K562 (cell line): ENCODE results near the gene ZNF582. TPM values are rescaled to one million over a fixed set of nuclear protein-coding genes. Genes with fewer than 3 reads are reported as not detected.
A peak's percentile ranks its signal among the peaks of the same experiment; 100 is the strongest.

Experiments
- BCL6 ChIP-seq: fragments of 250-450 bp; sonication (Bioruptor Pico); IDR thresholded peaks from 2 replicates; pipeline ENCODE4 v1.4.0; 2020
- CHAMP1 ChIP-seq: fragments of 450-650 bp; IDR thresholded peaks from 2 replicates; pipeline ENCODE4 v1.6.1; 2016; ENCODE audit warnings: mild to moderate bottlenecking
- ELF1 ChIP-seq: fragments of 200-800 bp; sonication (Bioruptor generic); IDR thresholded peaks from 2 replicates; pipeline ENCODE4 v1.6.1; 2016; ENCODE audit warnings: missing genetic modification characterization, missing compliant biosample characterization
- ELK1 ChIP-seq: sonication (generic); formaldehyde crosslinking; IDR thresholded peaks from 2 replicates; pipeline ENCODE4 v1.8.1; 2022; ENCODE audit warnings: missing genetic modification reagents
- ESRRB ChIP-seq: fragments of 250-450 bp; sonication (Bioruptor Pico); IDR thresholded peaks from 2 replicates; pipeline ENCODE4 v1.5.0; 2020; ENCODE audit warnings: mild to moderate bottlenecking, moderate library complexity, borderline replicate concordance
- IRF9 ChIP-seq: fragments of 450-650 bp; IDR thresholded peaks from 2 replicates; pipeline ENCODE4 v1.6.1; 2016; ENCODE audit warnings: missing biosample characterization, missing genetic modification characterization
- L3MBTL2 ChIP-seq: fragments of 450-650 bp; IDR thresholded peaks from 2 replicates; pipeline ENCODE4 v1.6.1; 2016; ENCODE audit warnings: mild to moderate bottlenecking, moderate library complexity
- MBD2 ChIP-seq: sonication (generic); IDR thresholded peaks from 2 replicates; pipeline ENCODE4 v1.6.1; 2016; ENCODE audit warnings: low read depth, borderline replicate concordance
- MEF2A ChIP-seq: IDR thresholded peaks from 2 replicates; pipeline ENCODE4 v1.6.1; 2011; ENCODE audit warnings: low read depth, mild to moderate bottlenecking, low read length, moderate library complexity; ENCODE audit not compliant: control insufficient read depth
- NR3C1 ChIP-seq: sonication (generic); formaldehyde crosslinking; IDR thresholded peaks from 2 replicates; pipeline ENCODE4 v1.8.1; 2022; ENCODE audit warnings: missing genetic modification reagents
- PHB2 ChIP-seq: fragments of 450-650 bp; IDR thresholded peaks from 2 replicates; pipeline ENCODE4 v1.6.1; 2017; ENCODE audit warnings: low read depth
- POLR2H ChIP-seq: IDR thresholded peaks from 2 replicates; pipeline ENCODE4 v1.6.1; 2016; ENCODE audit warnings: missing genetic modification characterization, low read depth, mild to moderate bottlenecking, control low read depth, missing compliant biosample characterization, moderate library complexity
- RB1 ChIP-seq: fragments of 450-650 bp; IDR thresholded peaks from 2 replicates; pipeline ENCODE4 v1.6.1; 2017; ENCODE audit warnings: low read depth, mild to moderate bottlenecking
- RBM17 ChIP-seq: fragments of 200-400 bp; formaldehyde crosslinking; IDR thresholded peaks from 2 replicates; pipeline ENCODE4 v1.6.1; 2017; ENCODE audit warnings: low read depth, mild to moderate bottlenecking, low read length, borderline replicate concordance
- TAF15 ChIP-seq: fragments of 200-400 bp; formaldehyde crosslinking; IDR thresholded peaks from 2 replicates; pipeline ENCODE4 v1.6.1; 2017; ENCODE audit warnings: mild to moderate bottlenecking, low read depth, low read length, moderate library complexity
- TARDBP ChIP-seq: fragments of 450-650 bp; IDR thresholded peaks from 2 replicates; pipeline ENCODE4 v1.6.1; 2016
- THRAP3 ChIP-seq: fragments of 450-650 bp; IDR thresholded peaks from 2 replicates; pipeline ENCODE4 v1.6.1; 2016; ENCODE audit warnings: mild to moderate bottlenecking, inconsistent platforms, borderline replicate concordance
- U2AF1 ChIP-seq: fragments of 200-400 bp; formaldehyde crosslinking; optimal IDR thresholded peaks from 2 replicates; pipeline ENCODE3; 2017; ENCODE audit warnings: mild to moderate bottlenecking, low read depth, low read length, moderate library complexity
- ZC3H8 ChIP-seq: fragments of 450-650 bp; IDR thresholded peaks from 2 replicates; pipeline ENCODE4 v1.6.1; 2017
- ZFP30 ChIP-seq: fragments of 250-450 bp; sonication (Bioruptor Pico); IDR thresholded peaks from 2 replicates; pipeline ENCODE4 v1.8.0; 2022; ENCODE audit warnings: moderate library complexity, mild to moderate bottlenecking, inconsistent platforms, borderline replicate concordance
- ZFPM2 ChIP-seq: fragments of 250-450 bp; sonication (Bioruptor Pico); IDR thresholded peaks from 2 replicates; pipeline ENCODE4 v1.5.1; 2022; ENCODE audit warnings: mild to moderate bottlenecking
- ZKSCAN8 ChIP-seq: fragments of 200-800 bp; sonication (Bioruptor generic); IDR thresholded peaks from 2 replicates; pipeline ENCODE4 v1.6.1; 2016; ENCODE audit warnings: missing genetic modification characterization, missing compliant biosample characterization
- ZNF140 ChIP-seq: fragments of 250-450 bp; sonication (Bioruptor Pico); IDR thresholded peaks from 2 replicates; pipeline ENCODE4 v1.8.0; 2021; ENCODE audit warnings: moderate library complexity, mild to moderate bottlenecking, inconsistent platforms
- ZNF165 ChIP-seq: fragments of 250-450 bp; sonication (Bioruptor Pico); IDR thresholded peaks from 2 replicates; pipeline ENCODE4 v1.4.0; 2020; ENCODE audit warnings: borderline replicate concordance
- ZNF717 ChIP-seq: fragments of 250-450 bp; sonication (Bioruptor Pico); IDR thresholded peaks from 2 replicates; pipeline ENCODE4 v1.5.0; 2021
- ZNF780A ChIP-seq: fragments of 250-450 bp; sonication (Bioruptor Pico); IDR thresholded peaks from 2 replicates; pipeline ENCODE4 v1.5.0; 2021; ENCODE audit warnings: mild to moderate bottlenecking
- ZNF79 ChIP-seq: fragments of 250-450 bp; sonication (Bioruptor Pico); IDR thresholded peaks from 2 replicates; pipeline ENCODE4 v1.4.0; 2020; ENCODE audit warnings: low read depth, mild to moderate bottlenecking, moderate library complexity
- polyA plus RNA-seq, 8 experiments: library from polyadenylated mRNA; depleted of rRNA in 4 of 8; stranded (reverse) in 5 of 8; unstranded in 3 of 8; fragments of >200 nt; fragmentation: Nextera tagmentation in 2 of 8; fragmentation: Illumina TruSeq in 1 of 8; extraction: Ambion mirVana in 2 of 8; extraction: Trizol in 1 of 8; gene quantifications; 2 replicates each; pipeline versions ENCODE4 v1.2.1 to v1.2.3, GENCODE V29; 2011 to 2014; ENCODE audit warnings: inconsistent platforms in 1 of 8, missing spikeins in 1 of 8
- total RNA-seq, 7 experiments: library from RNA; depleted of rRNA in 6 of 7; stranded (reverse); fragments of >200 nt in 6 of 7; fragmentation: Illumina TruSeq in 2 of 7; extraction: Trizol in 2 of 7; gene quantifications; 2 replicates each; pipeline versions ENCODE4 v1.2.1 to v1.2.3, GENCODE V29; 2011 to 2021; ENCODE audit warnings: low replicate concordance in 1 of 7

The ZNF582 gene
- total and polyA plus RNA-seq, 9 of the 15 experiments (the other 6 are each of a cell fraction or from before 2014, with no cell fraction given): 0.72 to 3.3 (median 1.6) TPM

- no peak for TF ChIP-seq ZKSCAN8 (CRISPR knock-in tag)
- no peak for TF ChIP-seq RBM17
- no peak for TF ChIP-seq ZNF717 (CRISPR knock-in tag)
- TF ChIP-seq POLR2H (tag): no peak
- no peak for TF ChIP-seq IRF9 (tag)
- TF ChIP-seq U2AF1: no peak
- TF ChIP-seq BCL6: 0 out of 2 replicates have a peak, but pooled peaks have one; percentile 13
- no peak for TF ChIP-seq ESRRB
- TF ChIP-seq ZNF140 (CRISPR knock-in tag): no peak
- TF ChIP-seq PHB2: no peak
- no peak for TF ChIP-seq ZC3H8
- TF ChIP-seq ELK1: no peak
- peak; percentile 66 for TF ChIP-seq ELF1 (tag)
- no peak for TF ChIP-seq MEF2A
- peak; percentile 67; the same call in 1 of the 2 replicates for TF ChIP-seq RB1
- TF ChIP-seq ZNF780A (CRISPR knock-in tag): no peak
- TF ChIP-seq TAF15: no peak
- no peak for TF ChIP-seq THRAP3
- no peak for TF ChIP-seq ZFP30 (CRISPR knock-in tag)
- no peak for TF ChIP-seq NR3C1
- peak; percentile 65; the same call in 1 of the 2 replicates for TF ChIP-seq MBD2
- peak; percentile 74; the same call in 1 of the 2 replicates for TF ChIP-seq CHAMP1
- no peak for TF ChIP-seq ZNF165
- TF ChIP-seq L3MBTL2: peak; percentile 69
- no peak for TF ChIP-seq TARDBP
- TF ChIP-seq ZNF79 (CRISPR knock-in tag): no peak
- no peak for TF ChIP-seq ZFPM2 (CRISPR knock-in tag)
These were observed at the start of gene ZNF582 (continued) for GRCh38 chr19:56393119-56394012.
